GM19468 (cell line): Measurements from ENCODE around the gene APOA1.

ENCODE experiments used
- ATAC-seq: cut with Tn5 transposase; IDR thresholded peaks from one replicate; pipeline ENCODE4 v1.9.1; 2021; ENCODE audit warnings: mild to moderate bottlenecking, moderate library complexity, moderate number of reproducible peaks; ENCODE audit not compliant: unreplicated experiment; ENCODE audit errors: extremely low read depth

APOA1 gene

GRCh38 chr11:116792144-116792868 lies 45.1 kb downstream of the APOA1 start:
- ATAC-seq, result no peak

GRCh38 chr11:116791813-116792143 lies 45.6 kb downstream of the APOA1 start, which contains the start of gene APOA5:
APOA5 (minus strand) TSS chr11:116791879; CDS start chr11:116791860, 19 bp downstream.
- no peak for ATAC-seq

GRCh38 chr11:116791002-116791812 lies 46.2 kb downstream of the APOA1 start:
- ATAC-seq, result no peak

- no peak for ATAC-seq
Observed at GRCh38 chr11:116790167-116791001, 47.0 kb downstream of the APOA1 start.

GRCh38 chr11:116788975-116789374 lies 48.4 kb downstream of the APOA1 start:
- ATAC-seq, result no peak

GRCh38 chr11:116788534-116788933 lies 48.9 kb downstream of the APOA1 start:
- no peak for ATAC-seq

- peak; percentile 74 for ATAC-seq
Observed at GRCh38 chr11:116787786-116788486, 49.5 kb downstream of the APOA1 start, which contains the start of gene ZPR1. ZPR1 (minus strand) TSS chr11:116788023; CDS start chr11:116787990, 33 bp downstream.

GRCh38 chr11:116787436-116787785 lies 50.0 kb downstream of the APOA1 start:
- ATAC-seq, result no peak

GRCh38 chr11:116786966-116787365 lies 50.5 kb downstream of the APOA1 start:
- ATAC-seq, result no peak

- no peak for ATAC-seq
Observed at GRCh38 chr11:116786326-116786725, 51.1 kb downstream of the APOA1 start.
